DMS 273 (cell line): Measurements from ENCODE around the gene ABL1.
"Not testable (repeated sequence)": the region's sequence is repeated elsewhere in the genome, so short reads cannot be mapped to it uniquely, and the experiment has no call there.

Experiments used
- DNase-seq: peaks from one replicate; lab custom pipeline; 2025; ENCODE audit not compliant: unreplicated experiment; lab: John Stamatoyannopoulos, UW

The ABL1 gene

GRCh38 chr9:130900701-130901497 is 65.8 kb downstream of the ABL1 start:
- no peak for DNase-seq

- peak; percentile 34 for DNase-seq
Observed at GRCh38 chr9:130901498-130902203, 66.6 kb downstream of the ABL1 start.

DNA sequence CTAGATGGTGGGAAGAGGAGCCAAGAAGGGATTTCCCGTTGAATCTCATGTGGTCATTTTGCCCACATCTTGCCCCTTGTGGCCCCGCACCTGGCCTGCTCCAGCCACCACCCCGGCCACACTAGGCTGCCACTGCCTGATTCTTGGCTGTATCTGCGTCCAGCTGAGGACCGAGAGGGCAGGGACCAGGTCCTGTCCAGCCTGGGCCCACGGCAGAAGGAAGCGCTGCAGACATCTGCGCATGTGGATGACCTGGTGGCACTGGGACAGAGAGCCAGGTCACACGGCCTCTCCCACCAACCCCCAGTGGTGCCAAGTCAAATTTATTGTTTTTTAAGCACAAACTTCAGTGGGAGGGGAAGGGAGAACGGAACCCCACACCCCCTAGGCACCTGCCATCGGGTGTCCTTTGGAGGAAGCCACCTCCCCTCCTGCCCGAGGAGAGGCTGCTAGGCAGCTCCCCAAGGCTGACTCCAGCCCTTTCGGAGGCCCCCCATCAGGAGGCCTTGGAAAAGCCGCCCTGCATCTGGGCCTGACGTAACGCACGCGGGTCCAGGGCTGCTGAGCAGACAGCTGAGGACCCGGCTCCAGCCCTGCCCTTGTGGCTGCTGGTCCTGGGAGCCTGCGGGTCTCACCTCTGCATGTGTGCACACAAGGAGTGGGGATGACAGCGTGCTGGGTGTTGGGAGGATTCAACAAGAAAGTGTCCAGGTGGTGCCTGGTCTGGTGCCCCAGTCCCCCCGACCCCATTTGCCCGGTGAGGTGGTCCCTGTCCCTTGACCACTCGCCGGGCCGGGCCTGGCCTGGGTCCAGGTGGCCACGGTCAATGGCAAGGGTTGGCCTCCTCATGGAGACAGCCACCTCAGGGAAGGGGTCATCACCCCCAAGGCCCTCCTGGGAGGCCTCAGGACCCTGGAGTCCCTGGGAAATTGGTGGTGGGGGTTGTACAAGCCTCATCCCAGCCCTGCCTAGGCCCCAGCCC is 67.4 kb downstream of the ABL1 start:
- no peak for DNase-seq

- DNase-seq = no peak
Observed at GRCh38 chr9:130903194-130904069, 68.4 kb downstream of the ABL1 start.

- DNase-seq = no peak
Observed at GRCh38 chr9:130904070-130905044, 69.3 kb downstream of the ABL1 start.

- DNase-seq = no peak
Observed at GRCh38 chr9:130905125-130905901, 70.3 kb downstream of the ABL1 start.

DNA sequence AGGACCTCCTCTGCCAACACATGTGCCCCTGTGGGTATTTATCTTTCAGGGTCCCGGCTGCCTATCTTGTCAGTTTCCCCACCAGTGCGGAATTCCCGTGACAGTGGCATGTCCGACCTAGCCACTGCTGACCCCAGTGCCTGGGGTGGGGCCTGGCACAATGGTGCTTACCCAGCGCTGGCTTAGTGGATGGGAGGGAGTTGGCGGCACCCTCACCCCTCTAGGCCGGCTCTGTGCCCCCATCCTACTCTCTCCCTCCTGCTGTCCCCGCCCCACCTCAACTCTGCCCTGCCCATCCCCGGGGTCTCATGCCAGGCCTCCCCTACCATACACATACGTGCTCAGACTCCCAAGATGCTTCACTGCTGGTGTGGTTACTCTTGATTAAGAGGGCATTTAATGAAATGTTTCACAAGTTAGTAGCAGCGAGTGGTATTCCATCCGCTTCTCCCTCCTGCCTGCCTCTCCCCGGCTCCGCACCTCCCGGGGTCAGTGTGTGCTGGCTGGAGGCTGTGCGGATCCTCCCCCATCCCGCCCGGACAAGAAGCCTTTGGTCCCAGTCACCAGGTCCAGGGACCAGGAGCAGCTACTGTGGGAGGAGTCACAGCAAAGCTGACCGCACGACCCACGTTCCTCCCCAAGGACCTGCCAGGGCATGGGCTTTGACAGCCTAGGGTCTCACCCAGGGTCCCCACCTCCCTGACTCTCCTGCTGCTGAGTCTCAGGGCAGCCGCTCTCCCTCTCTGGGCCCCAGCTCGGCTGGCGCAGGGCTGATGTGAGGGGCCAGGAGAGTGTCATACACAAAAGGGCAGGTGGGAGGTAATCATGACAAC is 71.1 kb downstream of the ABL1 start:
- no peak for DNase-seq

GRCh38 chr9:130906735-130907416 is 71.8 kb downstream of the ABL1 start:
- no peak for DNase-seq

DNA sequence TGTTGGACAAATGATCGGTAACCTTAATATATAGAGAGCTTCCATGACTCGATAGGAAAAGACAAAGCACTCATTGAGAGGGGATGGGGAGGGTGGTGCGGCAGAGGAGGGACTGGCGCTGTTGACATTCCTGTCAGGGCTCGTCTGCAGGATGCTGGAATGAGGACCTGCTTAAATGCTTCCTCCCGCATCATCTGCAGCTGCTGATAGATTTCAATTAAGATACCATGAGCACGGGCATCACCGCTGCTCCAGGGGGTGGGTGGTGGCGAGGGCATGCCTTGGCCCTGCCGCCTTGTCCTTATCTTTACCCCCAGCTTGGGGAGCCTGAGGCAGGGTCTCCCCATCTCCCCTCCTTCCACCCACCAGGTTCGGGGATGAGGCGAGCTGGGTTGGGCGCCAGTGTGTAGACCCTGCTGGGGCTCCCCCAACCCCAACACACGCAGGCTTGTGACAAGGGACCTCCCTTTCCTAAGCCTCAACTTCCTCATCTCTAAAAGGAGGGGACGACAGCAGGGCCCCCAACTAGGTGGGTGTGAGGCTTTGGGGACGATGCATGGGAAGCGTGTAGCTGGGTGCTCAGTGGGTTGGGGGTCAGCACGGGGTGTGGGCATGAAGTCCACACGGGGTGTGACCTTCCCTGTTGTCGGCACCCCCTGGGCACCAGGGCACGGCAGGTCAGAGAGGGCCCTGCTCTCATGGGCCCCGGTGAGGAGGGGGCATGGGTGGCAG is 73.3 kb downstream of the ABL1 start:
- DNase-seq = no peak

- DNase-seq = no peak
Observed at GRCh38 chr9:130908878-130909355, 73.9 kb downstream of the ABL1 start.

GRCh38 chr9:130910041-130910440 is 75.0 kb downstream of the ABL1 start:
- DNase-seq = not testable (repeated sequence)

GRCh38 chr9:130910670-130911069 is 75.6 kb downstream of the ABL1 start:
- DNase-seq = not testable (repeated sequence)

GRCh38 chr9:130911254-130912049 is 76.4 kb downstream of the ABL1 start:
- no peak for DNase-seq

DNA sequence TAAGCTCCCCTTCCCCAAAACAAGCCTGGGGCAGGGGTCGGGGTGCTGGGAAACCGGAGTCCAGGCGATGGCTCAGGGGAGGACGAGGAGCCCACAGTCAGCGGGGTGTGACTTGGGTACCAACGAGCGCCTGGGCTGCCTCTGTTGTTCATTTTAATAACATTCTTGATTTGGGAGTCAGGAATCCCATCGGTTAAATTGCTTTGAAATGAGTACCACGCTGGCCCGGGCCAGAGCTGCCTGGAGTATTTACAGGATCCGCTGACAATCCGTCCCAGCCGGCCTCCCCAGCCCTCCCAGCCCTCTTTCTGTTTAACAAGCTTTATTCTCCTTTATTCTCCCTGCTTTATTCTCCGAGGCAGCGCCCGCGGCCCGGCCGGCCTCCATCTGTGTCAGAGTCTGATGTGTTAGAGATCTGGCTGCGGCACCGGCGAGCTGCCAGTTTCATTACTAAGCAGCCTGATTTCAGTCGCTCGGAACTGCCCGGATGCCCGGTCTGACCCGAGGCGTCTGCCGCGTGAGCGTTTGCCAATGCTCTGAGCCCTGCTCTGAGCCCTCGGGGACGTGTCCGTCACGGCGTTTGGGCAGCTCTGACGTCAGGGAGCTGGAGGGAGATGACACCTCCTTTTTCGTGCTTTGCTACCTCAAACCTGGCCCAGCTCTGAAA is 78.0 kb downstream of the ABL1 start:
- DNase-seq = peak; percentile 76
